ENCODE measurements around the gene KIAA1755.

The KIAA1755 gene

DNA sequence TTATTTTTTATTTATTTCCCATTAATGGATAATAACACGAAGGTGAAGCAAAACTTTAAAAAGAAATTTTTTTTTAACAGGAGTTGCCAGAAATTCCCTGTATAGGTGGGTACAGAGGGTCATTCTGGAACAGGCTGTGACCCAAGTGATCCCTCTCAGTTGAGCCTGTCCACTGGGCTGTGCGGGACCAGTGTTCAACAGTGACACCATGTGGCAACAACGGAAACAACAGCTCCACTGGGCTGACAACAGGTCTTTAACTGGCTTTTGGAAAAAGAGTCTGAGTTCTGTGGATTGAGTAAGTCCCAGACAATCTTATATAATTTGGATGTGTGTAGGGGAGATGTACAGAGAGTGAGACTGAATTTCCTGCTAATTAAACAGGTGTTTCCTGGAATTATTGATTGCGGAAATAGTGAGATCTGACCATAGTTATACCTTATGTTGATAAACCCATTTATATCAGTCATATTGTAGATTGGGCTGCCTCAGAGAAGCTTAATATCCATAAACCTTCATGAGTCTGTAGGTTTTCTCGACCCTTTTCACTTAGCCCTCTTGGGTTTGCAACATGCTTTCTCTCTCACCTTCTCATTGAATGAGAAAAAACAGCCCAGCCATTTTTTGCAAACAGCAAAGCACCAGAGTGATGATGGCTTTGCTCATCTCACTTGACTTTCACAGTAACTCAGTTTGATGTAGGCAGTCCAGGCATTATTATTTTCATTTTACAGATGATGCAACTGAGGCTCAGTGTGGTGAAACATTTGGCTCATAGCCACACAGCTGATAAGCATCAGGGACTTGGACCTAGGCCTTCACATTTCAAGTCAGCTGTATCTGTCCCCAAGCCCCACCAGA is 17.5 kb downstream of the KIAA1755 start:
- Histone ChIP-seq H3K27me3 (ENCODE audit: control insufficient read depth, insufficient read depth, low read length) (no peaks in the 10 kb centered on the region), H3K4me2 (ENCODE audit: low read length) (no peak overlapping the region), H3K4me3 (ENCODE audit: low read depth, low read length) (no peak overlapping the region), H3K27ac (no peak overlapping the region), H3K9ac (no peak overlapping the region), H2AFZ (no peak overlapping the region), H3K36me3 (ENCODE audit: control insufficient read depth, insufficient read depth, low read length) (no peaks in the 10 kb centered on the region), H3K9me3 (ENCODE audit: control insufficient read depth, low read length) (no peaks in the 10 kb centered on the region), H3K79me2 (no peaks in the 10 kb centered on the region), H3K4me1 (no peaks in the 10 kb centered on the region)
- TF ChIP-seq, protein P1, sequence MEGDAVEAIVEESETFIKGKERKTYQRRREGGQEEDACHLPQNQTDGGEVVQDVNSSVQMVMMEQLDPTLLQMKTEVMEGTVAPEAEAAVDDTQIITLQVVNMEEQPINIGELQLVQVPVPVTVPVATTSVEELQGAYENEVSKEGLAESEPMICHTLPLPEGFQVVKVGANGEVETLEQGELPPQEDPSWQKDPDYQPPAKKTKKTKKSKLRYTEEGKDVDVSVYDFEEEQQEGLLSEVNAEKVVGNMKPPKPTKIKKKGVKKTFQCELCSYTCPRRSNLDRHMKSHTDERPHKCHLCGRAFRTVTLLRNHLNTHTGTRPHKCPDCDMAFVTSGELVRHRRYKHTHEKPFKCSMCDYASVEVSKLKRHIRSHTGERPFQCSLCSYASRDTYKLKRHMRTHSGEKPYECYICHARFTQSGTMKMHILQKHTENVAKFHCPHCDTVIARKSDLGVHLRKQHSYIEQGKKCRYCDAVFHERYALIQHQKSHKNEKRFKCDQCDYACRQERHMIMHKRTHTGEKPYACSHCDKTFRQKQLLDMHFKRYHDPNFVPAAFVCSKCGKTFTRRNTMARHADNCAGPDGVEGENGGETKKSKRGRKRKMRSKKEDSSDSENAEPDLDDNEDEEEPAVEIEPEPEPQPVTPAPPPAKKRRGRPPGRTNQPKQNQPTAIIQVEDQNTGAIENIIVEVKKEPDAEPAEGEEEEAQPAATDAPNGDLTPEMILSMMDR (IDR thresholded peaks at IDR 0.05) = no peak

DNA sequence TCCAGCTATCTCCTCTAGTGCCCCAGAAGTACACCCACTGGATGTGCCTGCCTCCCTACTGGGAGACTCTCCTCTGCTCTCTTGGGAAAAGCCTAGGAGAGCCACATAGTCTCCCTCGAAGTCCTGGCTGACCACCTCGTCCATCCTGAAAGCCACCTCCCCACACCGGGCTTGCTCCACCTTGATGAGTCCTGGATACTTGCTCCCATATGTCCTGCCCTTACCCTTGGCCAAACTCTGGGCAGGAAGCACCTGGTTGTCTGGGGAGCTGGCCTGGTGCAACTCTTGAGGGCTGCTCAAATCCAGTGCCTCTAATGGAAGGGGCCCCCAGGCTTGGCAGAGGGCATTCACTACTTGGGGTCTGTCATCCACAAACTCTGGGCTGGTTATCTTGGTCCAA is 19.3 kb downstream of the KIAA1755 start:
- Histone ChIP-seq H3K9me3 (ENCODE audit: control insufficient read depth, low read length) (no peaks in the 10 kb centered on the region), H3K4me2 (ENCODE audit: low read length) (no peak overlapping the region), H3K79me2 (no peaks in the 10 kb centered on the region), H2AFZ (no peak overlapping the region), H3K27ac (no peak overlapping the region), H3K27me3 (ENCODE audit: control insufficient read depth, insufficient read depth, low read length) (no peaks in the 10 kb centered on the region), H3K36me3 (ENCODE audit: control insufficient read depth, insufficient read depth, low read length) (no peaks in the 10 kb centered on the region), H3K9ac (no peak overlapping the region), H3K4me3 (ENCODE audit: low read depth, low read length) (no peak overlapping the region), H3K4me1 (no peaks in the 10 kb centered on the region)
- TF ChIP-seq, protein P1 (IDR thresholded peaks at IDR 0.05) = no peak

DNA sequence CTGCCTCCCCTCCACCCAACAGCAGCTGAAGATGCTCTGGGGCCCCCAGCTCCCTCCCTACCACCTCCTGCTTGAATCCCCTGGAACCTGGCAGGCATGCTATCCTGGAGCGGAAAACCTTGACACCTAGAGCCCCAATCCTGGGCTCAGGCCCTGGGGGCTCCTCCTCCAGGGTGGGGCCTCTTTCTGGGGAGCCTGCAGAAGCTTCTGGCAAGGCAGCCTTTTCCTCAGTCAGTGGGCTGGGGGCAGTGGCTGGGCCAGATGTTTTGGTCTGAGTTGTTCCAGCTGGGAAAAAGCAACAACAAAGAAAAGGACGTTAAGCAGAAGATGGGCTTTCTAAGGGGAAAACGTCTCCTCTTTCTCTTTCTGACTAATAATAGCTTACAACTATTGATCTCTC is 21.1 kb downstream of the KIAA1755 start:
- no peaks in the 10 kb centered on the region for H3K27me3 ChIP-seq (ENCODE audit: control insufficient read depth, insufficient read depth, low read length)
- no peak overlapping the region for H2AFZ ChIP-seq
- H3K9ac ChIP-seq = no peak overlapping the region
- no peaks in the 10 kb centered on the region for H3K9me3 ChIP-seq (ENCODE audit: control insufficient read depth, low read length)
- H3K27ac ChIP-seq = no peak overlapping the region
- no peaks in the 10 kb centered on the region for H3K79me2 ChIP-seq
- no peak overlapping the region for H3K4me3 ChIP-seq (ENCODE audit: low read depth, low read length)
- H3K4me1 ChIP-seq = no peaks in the 10 kb centered on the region
- TF ChIP-seq, protein P1 (IDR thresholded peaks at IDR 0.05) = no peak
- H3K4me2 ChIP-seq (ENCODE audit: low read length) = no peak overlapping the region
- no peaks in the 10 kb centered on the region for H3K36me3 ChIP-seq (ENCODE audit: control insufficient read depth, insufficient read depth, low read length)

DNA sequence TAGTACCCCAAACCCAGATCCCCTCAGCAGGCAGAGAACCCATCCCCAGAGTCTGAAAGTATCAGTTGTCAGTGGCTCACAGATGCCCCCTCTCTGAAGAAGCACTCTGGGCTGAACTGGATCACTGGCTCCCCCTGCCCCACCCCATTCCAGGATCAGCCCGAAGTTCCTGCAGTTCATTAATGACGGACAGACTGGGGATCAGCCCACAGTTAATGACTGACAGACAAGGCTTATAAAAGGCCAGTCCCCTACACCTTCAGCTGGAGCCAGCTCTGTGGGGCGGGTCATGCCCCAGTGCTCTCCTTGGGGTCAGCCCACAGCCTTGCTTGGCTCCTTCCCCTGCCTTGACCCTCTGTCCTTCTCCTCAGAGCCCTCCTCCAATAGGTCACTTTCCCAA is 21.7 kb downstream of the KIAA1755 start:
- Histone ChIP-seq H3K4me1 (no peaks in the 10 kb centered on the region), H3K27me3 (ENCODE audit: control insufficient read depth, insufficient read depth, low read length) (no peaks in the 10 kb centered on the region), H3K27ac (no peak overlapping the region), H3K4me3 (ENCODE audit: low read depth, low read length) (no peak overlapping the region), H3K36me3 (ENCODE audit: control insufficient read depth, insufficient read depth, low read length) (no peaks in the 10 kb centered on the region), H2AFZ (no peak overlapping the region), H3K79me2 (no peaks in the 10 kb centered on the region), H3K9ac (no peak overlapping the region), H3K9me3 (ENCODE audit: control insufficient read depth, low read length) (no peaks in the 10 kb centered on the region), H3K4me2 (ENCODE audit: low read length) (no peak overlapping the region)
- TF ChIP-seq, protein P1 (IDR thresholded peaks at IDR 0.05) = no peak

DNA sequence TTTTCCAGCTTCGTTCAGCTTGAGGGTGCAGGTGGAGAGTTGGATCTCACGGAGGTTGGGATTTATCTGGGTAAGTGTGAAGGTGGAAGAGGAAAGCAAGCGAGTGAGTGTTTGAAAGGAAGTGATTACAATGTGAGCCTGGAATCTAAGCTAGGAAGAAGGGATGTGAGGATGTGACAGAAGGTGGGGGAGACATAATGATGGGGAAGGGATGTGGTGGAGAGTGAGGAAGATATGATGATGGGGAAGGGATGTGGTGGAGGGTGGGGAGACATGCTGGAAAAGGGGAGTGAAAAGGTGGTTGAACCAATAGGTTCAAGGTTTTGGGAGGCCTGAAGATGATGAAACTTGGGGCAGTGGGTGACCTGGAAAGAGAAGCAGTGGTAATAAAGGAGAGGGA is 23.2 kb downstream of the KIAA1755 start:
- no peak overlapping the region for H3K4me2 ChIP-seq (ENCODE audit: low read length)
- no peak overlapping the region for H3K9ac ChIP-seq
- H3K4me3 ChIP-seq (ENCODE audit: low read depth, low read length) = no peak overlapping the region
- H3K27ac ChIP-seq = no peak overlapping the region
- no peaks in the 10 kb centered on the region for H3K79me2 ChIP-seq
- H2AFZ ChIP-seq = no peak overlapping the region
- no peaks in the 10 kb centered on the region for H3K36me3 ChIP-seq (ENCODE audit: control insufficient read depth, insufficient read depth, low read length)
- H3K9me3 ChIP-seq (ENCODE audit: control insufficient read depth, low read length) = no peaks in the 10 kb centered on the region
- TF ChIP-seq, protein P1 (IDR thresholded peaks at IDR 0.05) = no peak
- no peaks in the 10 kb centered on the region for H3K27me3 ChIP-seq (ENCODE audit: control insufficient read depth, insufficient read depth, low read length)
- no peaks in the 10 kb centered on the region for H3K4me1 ChIP-seq
